Keratinocyte (primary cell): ENCODE results near the gene HERC3.

ENCODE experiments used
- CTCF ChIP-seq, 3 experiments: IDR thresholded peaks in 1 of 3; conservative IDR thresholded peaks in 1 of 3; optimal IDR thresholded peaks in 1 of 3; 2 replicates in 2 of 3; 3 replicates in 1 of 3; pipeline versions ENCODE3 to v1.5.1; 2011; ENCODE audit warnings: low read length in 3 of 3, mild to moderate bottlenecking in 3 of 3, moderate library complexity in 2 of 3, control low read depth in 1 of 3, inconsistent platforms in 1 of 3; ENCODE audit not compliant: insufficient read depth in 2 of 3; ENCODE audit errors: extremely low read depth in 1 of 3
- EZH2 ChIP-seq: IDR thresholded peaks from one replicate; pipeline ENCODE4 v1.6.1; 2012; ENCODE audit warnings: inconsistent platforms, mild to moderate bottlenecking, low read length, moderate library complexity

- no peak for TF ChIP-seq CTCF (optimal IDR thresholded peaks at IDR 0.05 in 1 of 3, IDR thresholded peaks at IDR 0.05 in 1 of 3, conservative IDR thresholded peaks at IDR 0.05 in 1 of 3; ENCODE audit: extremely low read depth in 1 of 3, insufficient read depth in 2 of 3, low read length in 3 of 3)
- no peak for TF ChIP-seq EZH2
These were observed 57.4 kb downstream of the HERC3 start for GRCh38 chr4:88649716-88650115.
